Large intestine (tissue), 3 donors: ENCODE measurements around the gene LMF1. TPM values are rescaled to one million over a fixed set of nuclear protein-coding genes. Genes with fewer than 3 reads are reported as not detected.

ENCODE experiments used
- DNase-seq, 2 donors: peaks; one replicate each; pipeline versions ENCODE4 v3.0.0 to v3.0.0-alpha.2; 2013
- H3K27ac ChIP-seq: one replicate; pipeline ENCODE4 v1.5.1; 2013; ENCODE audit warnings: low read length
- H3K27me3 ChIP-seq: 2 replicates; pipeline ENCODE4 v1.6.1; 2013; ENCODE audit warnings: low read length; ENCODE audit not compliant: control insufficient read depth, insufficient read depth
- H3K36me3 ChIP-seq: 2 replicates; pipeline ENCODE4 v1.6.1; 2013; ENCODE audit warnings: low read length; ENCODE audit not compliant: control insufficient read depth, insufficient read depth
- H3K4me1 ChIP-seq: one replicate; pipeline ENCODE4 v1.6.1; 2013; ENCODE audit warnings: low read length; ENCODE audit not compliant: control insufficient read depth, insufficient read depth
- H3K4me3 ChIP-seq: one replicate; pipeline ENCODE4 v1.5.1; 2013; ENCODE audit warnings: low read length
- H3K9me3 ChIP-seq: one replicate; pipeline ENCODE4 v1.6.1; 2013; ENCODE audit warnings: mild to moderate bottlenecking, low read depth, low read length, moderate library complexity; ENCODE audit not compliant: control insufficient read depth
- WGBS: methylation state at CpG from one replicate; pipeline ENCODE4 v1.1.5; 2013; ENCODE audit warnings: low lambda C conversion rate; ENCODE audit not compliant: insufficient coverage; 5-methylcytosine and 5-hydroxymethylcytosine counted together
- polyA plus RNA-seq: library from polyadenylated mRNA; unstranded; fragments of 120-200 nt; gene quantifications from one replicate; pipeline ENCODE4 v1.2.1, GENCODE V29; 2013

The LMF1 gene
- polyA plus RNA-seq, 1 donor = 17.2 TPM

DNA sequence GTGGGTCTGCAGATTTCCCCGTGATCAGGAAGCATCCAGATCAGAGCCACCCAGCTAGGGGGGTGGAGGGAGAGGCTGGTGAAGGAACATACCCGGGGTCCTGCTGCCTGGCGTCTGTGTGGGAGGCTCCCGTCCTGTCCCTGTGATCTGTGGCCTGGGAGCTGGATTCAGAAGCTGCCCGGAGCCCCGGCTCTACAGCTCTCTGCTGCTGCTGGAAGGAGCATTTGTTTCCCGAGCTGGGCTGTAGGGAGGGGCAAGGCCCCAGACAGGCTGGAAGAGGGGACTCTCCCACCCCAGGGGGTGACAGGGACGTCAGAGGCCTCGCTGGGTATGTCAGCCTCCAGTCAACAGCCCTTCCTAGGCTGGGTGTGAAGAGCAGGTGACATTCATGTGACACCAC, 21.0 kb upstream of the LMF1 start:
- Histone ChIP-seq H3K4me1 (no peaks in the 10 kb centered on the region), H3K9me3 (peaks cover 10% of the 10 kb centered on the region), H3K4me3 (no peak overlapping the region), H3K36me3 (no peaks in the 10 kb centered on the region), H3K27ac (no peak overlapping the region), H3K27me3 (peaks cover 2% of the 10 kb centered on the region)
- no CpG with 5 or more reads among the region's 9 CpGs for WGBS
- DNase-seq = no peak

DNA sequence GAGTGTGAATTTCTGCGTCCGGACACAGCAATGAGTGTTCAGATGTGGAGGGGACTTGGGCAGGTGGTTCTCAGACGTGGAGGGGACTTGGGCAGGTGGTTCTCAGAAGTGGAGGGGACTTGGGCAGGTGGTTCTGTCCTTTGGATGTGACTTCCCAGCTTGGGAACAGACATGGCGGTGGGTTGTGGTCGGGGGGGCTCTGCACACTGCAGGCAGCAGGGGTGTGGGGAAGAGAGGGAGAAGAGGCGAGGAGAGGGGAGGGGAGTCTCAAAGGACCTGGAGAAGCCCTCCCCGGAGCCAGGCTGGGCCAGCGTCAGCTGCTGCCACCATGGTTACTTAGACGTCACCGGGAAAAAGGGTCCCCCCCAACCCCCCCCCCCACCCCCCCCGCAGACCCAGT, 20.6 kb upstream of the LMF1 start:
- no CpG with 5 or more reads among the region's 11 CpGs for whole genome bisulfite sequencing
- Histone ChIP-seq H3K27me3 (no peaks in the 10 kb centered on the region), H3K36me3 (no peaks in the 10 kb centered on the region)

DNA sequence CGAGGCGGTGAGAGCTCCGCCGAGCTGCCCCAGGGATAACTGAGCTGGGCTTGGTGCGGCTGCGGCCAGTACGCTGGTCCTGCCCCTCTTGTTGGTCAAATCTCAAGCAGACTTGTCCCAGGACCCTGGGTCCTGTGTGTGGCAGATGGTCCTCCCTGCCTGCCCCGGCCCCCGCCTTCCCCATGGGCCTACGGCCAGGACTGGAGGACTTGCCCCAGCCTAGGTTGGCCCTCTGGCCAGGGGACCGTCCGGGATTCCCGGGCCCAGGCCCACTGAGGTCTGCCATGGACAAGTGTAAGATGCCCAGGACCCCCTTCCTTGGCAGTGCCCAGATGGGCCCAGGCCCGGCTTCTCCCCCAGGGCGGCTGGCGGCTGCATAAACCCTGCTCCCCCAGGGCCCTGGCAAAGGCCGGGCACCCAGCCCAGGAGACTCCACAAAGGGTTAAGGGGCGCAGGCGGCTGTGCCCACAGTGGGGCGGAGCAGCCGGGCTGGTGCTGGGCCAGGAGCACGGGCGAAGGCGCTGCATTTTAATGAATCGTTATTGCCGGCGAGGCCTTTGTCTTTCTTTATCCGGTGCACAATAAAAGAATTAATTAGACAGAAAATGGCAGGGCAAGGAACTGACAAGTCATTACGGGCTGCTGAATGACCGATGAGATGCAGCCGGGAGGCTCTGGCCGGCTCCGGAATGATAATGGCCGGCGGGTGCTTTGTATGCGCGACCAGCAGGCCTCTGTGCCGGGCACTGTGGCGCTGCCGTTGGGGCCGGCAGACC, 19.9 kb upstream of the LMF1 start:
- DNase-seq = no peak
- Histone ChIP-seq H3K4me1 (no peaks in the 10 kb centered on the region), H3K9me3 (peaks cover 10% of the 10 kb centered on the region), H3K36me3 (no peaks in the 10 kb centered on the region), H3K27ac (no peak overlapping the region), H3K27me3 (no peaks in the 10 kb centered on the region), H3K4me3 (no peak overlapping the region)
- no CpG with 5 or more reads among the region's 41 CpGs for WGBS

More for the DNA sequence above, 20.6 kb upstream of the LMF1 start:
- no peak for DNase-seq
- Histone ChIP-seq H3K4me1 (no peaks in the 10 kb centered on the region), H3K4me3 (no peak overlapping the region), H3K9me3 (peaks cover 10% of the 10 kb centered on the region), H3K27ac (no peak overlapping the region)

DNA sequence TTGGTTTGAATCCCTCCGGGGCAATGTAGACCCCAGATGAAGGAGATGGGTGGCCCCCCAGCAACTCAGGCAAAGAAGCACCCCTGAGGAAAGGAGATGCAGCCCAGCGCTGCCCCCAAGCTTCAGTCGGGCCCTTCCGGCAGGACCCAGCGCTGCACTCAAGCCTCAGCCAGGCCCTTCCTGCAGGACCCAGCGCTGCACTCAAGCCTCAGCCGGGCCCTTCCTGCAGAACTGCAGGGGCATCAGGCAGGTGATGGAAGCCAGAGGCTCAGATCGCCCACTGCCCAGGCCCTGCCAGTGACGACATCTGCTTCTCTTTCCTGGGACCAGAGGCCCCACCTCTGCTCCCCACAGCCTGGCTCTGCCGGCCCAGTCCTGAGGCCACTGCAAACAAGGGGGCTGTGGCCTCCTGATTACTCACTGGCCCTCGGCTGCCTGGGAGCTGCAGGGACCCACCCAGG, 18.6 kb upstream of the LMF1 start:
- WGBS = no CpG with 5 or more reads among the region's 11 CpGs
- no peak overlapping the region for H3K27ac ChIP-seq
- no peak overlapping the region for H3K4me3 ChIP-seq
- H3K36me3 ChIP-seq = no peaks in the 10 kb centered on the region
- H3K9me3 ChIP-seq = peaks cover 16% of the 10 kb centered on the region
- H3K27me3 ChIP-seq = no peaks in the 10 kb centered on the region
- H3K4me1 ChIP-seq = no peaks in the 10 kb centered on the region
- DNase-seq = no peak

DNA sequence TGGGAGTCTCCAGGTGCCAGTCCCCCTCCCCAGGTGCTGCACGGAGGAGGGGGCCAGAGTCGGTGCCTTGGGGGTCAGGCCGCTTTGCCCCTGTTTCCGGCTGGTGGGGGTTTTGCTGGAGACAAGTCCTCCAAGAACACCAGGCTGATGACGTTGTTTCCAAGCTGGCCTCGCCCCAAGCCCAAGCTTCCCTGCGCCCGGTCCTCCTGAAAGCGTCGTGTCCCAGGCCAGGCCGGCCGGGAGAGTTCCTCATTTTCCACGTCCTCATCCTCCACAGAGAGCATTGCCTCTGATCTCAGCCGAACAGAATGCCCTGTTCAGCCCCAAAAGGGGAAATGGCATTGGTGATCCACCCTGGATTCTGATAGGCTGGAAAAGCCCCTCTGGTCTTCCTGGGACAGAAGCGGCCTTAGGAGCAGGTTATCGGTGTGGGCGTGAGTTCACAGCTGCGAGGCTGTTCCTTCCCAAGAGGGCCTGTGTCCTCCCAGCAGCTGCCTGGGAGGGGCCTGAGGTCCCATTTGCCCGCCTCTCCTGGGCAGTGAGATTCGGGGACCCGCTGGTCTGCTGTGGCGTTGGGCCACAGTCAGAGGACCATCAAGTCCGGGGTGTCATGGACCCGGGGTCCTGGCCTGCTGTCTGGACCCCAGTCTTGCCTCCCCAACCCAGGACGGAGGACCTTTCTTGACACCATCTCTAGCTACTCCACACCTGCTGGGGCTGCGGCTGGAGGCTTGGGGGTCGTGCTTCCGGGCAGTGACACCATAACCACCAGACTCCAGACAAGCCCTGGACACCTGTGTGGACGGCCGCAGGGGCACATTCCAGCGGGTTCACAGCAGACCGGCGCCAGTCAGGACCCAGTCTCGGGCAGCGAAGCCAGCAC, 17.9 kb upstream of the LMF1 start:
- Histone ChIP-seq H3K9me3 (peaks cover 11% of the 10 kb centered on the region), H3K27me3 (peaks cover 5% of the 10 kb centered on the region), H3K36me3 (no peaks in the 10 kb centered on the region), H3K4me1 (no peaks in the 10 kb centered on the region), H3K4me3 (no peak overlapping the region), H3K27ac (no peak overlapping the region)
- WGBS = no CpG with 5 or more reads among the region's 35 CpGs
- no peak for DNase-seq

DNA sequence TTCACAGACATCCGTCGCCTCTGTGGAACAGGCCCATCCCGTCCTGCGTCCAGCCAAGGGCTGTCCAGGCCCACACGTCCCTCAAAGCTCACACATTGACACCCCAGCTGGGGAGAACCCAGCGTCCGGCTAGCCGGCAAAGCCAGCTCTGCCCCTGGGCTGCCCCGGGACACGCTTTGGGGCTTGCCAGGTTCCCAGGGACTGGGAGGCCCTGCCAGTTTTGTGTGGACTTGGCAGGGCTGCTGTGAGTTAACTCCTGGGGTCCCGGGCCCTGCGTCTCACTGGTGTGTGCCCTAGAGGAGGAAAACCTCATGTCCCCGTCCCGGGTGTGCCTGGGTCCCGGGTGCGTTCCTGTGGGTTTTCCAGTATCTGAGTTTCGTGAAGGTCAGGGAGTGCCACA, 17.1 kb upstream of the LMF1 start:
- Histone ChIP-seq H3K27me3 (peaks cover 13% of the 10 kb centered on the region), H3K36me3 (no peaks in the 10 kb centered on the region), H3K4me3 (no peak overlapping the region), H3K9me3 (peaks cover 14% of the 10 kb centered on the region), H3K27ac (no peak overlapping the region), H3K4me1 (no peaks in the 10 kb centered on the region)
- no peak for DNase-seq
- no CpG with 5 or more reads among the region's 17 CpGs for WGBS

DNA sequence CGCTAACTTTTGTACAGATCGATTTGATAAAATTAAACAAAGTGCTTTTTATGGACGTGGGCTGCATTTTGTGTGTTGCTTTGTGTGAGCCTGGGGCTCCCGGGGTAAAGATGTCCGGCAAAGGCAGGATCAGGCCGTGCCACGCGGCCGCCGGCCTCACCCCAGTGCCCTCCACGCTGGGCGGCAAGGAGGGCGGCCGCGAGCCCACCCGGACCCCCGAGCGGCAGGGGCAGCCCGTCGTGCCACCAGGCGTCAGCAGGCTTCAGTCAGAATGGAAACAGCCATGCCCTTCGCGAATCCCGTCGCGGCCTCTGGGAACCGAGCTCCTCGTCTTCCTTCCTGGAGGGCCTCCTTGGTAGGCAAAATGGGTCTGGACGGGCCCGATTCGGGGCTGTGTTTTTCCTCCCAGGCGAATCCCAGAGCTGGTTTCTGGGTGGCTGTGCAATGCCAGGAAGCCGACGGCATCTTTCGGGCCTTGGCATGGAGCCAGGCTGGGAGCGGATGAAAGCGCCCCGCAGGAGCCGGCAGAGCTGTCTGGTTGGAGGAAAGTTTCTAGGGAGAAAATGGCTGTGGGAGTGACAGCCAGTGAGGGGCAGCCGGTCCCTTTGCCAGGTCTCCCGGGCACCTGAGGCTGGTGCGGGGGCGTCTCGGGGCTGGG, 16.3 kb upstream of the LMF1 start:
- H3K36me3 ChIP-seq = no peaks in the 10 kb centered on the region
- peaks cover 14% of the 10 kb centered on the region for H3K9me3 ChIP-seq
- WGBS = no CpG with 5 or more reads among the region's 44 CpGs
- H3K27me3 ChIP-seq = peaks cover 22% of the 10 kb centered on the region
- H3K4me1 ChIP-seq = no peaks in the 10 kb centered on the region
- no peak for DNase-seq
- H3K4me3 ChIP-seq = no peak overlapping the region
- H3K27ac ChIP-seq = no peak overlapping the region

DNA sequence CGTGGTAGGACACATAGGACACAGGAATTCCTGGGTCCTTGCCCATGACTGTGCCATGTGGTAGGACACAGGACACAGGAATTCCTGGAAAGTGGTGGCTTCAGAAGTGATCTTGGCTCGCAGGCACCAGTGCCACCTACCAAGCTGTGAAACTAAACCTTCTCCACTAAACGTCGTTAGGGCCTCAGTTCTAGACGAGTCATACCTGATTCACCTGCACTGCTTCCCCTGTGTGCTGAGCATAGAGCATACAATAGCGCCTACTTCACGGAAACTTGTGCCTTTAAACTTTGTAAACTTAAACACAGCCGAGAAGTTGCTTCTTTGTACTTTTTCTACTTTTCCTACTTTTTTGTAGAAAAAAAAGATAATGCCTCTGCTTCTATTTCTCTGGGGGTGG, 15.6 kb upstream of the LMF1 start:
- DNase-seq = no peak
- H3K27ac ChIP-seq = no peak overlapping the region
- no peaks in the 10 kb centered on the region for H3K4me1 ChIP-seq
- WGBS = no CpG with 5 or more reads among the region's 8 CpGs
- no peak overlapping the region for H3K4me3 ChIP-seq
- H3K36me3 ChIP-seq = no peaks in the 10 kb centered on the region
- peaks cover 14% of the 10 kb centered on the region for H3K9me3 ChIP-seq
- H3K27me3 ChIP-seq = peaks cover 23% of the 10 kb centered on the region

DNA sequence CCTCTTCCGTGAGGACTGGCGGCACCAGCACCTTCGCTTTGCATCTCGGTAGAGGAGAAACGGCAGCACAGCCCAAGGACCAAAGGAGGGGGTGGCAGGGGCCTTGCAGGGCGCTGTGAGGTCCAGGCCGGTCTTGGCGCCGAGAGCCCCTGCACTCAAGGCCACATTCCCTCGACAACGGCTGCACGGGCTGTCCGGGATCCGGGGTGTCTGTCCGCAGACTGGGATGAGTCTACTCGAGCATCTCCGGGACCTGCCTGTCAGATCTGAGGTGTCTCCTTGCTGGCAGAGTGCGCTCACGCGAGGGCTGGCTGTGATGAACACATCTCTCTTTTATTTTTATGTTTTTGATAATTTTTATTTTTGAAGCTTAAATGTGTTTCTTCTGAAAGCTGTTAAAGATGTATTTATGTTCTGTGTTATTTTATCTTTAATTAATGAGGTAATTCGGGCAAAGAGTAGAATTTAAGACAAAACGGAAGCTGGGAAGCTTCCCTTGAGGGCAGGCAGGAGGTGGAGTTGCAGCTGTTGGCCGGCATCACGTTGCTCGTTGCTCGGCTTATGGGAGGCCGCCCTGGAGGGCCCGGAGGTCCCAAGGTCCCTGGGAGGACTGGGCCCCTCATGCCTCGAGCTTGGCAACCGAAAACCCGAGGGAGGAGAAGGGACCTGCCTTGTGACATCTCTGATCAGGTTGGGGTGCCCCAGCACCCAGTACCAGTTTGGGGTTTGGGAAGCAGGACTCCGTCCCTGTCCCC, 15.0 kb upstream of the LMF1 start:
- H3K27me3 ChIP-seq = peaks cover 27% of the 10 kb centered on the region
- H3K36me3 ChIP-seq = no peaks in the 10 kb centered on the region
- peaks cover 17% of the 10 kb centered on the region for H3K9me3 ChIP-seq
- no peaks in the 10 kb centered on the region for H3K4me1 ChIP-seq
- 90% methylated on average over 2 of the region's 32 CpGs for WGBS
- no peak for DNase-seq
- no peak overlapping the region for H3K4me3 ChIP-seq
- no peak overlapping the region for H3K27ac ChIP-seq
